ENCODE results near the gene MCF2L2. TPM values are rescaled to one million over a fixed set of nuclear protein-coding genes. Genes with fewer than 3 reads are reported as not detected.
"Not testable (repeated sequence)": the region's sequence is repeated elsewhere in the genome, so short reads cannot be mapped to it uniquely, and the experiment has no call there.

The MCF2L2 gene
- 1.8 TPM for polyA plus RNA-seq (2012; ENCODE audit: insufficient read depth, insufficient read length)

DNA sequence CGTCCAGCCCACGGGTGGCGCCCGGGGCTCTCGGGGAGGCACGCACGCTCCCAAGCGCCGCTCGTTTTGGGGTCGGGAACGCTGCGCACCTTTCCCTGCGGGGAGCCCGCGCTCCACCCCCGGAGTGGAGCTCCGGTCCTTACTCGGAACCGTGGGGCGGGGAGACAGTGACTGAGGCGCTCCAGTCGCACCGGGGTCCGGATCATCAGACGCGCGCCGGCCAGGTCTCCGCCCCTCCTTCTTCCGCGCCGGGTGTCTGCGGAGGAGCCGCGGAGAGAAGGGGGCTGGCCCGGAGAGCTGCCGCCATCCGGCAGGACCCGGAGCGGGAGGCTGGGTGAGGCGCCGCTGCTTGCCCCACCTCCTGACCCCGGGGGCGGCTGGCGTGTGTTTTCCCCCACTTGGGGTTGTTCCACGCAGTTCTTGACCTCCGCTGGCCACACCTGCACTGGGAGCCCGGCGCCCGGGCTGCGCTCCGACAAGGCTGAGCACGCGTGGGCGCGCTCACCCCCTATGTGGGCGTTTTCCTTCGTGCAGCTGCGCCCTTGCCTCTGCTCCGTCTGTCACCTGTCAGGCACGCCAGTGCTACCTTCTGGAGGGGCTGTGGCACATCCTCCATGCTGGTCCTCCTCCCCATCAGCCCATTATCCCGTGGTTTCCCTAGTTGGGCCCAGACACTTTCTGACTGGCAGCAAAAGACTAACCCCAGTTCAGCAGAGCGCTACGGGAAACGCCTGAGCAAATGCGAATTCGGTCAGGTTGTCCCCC lies at the start of gene MCF2L2:
MCF2L2 (minus strand) TSS at position 173 of the 765 bp plus-strand sequence. CDS start 642 bp downstream, outside the sequence.
- peak; percentile 35 for DNase-seq (ENCODE audit: low read depth, low spot score)

DNA sequence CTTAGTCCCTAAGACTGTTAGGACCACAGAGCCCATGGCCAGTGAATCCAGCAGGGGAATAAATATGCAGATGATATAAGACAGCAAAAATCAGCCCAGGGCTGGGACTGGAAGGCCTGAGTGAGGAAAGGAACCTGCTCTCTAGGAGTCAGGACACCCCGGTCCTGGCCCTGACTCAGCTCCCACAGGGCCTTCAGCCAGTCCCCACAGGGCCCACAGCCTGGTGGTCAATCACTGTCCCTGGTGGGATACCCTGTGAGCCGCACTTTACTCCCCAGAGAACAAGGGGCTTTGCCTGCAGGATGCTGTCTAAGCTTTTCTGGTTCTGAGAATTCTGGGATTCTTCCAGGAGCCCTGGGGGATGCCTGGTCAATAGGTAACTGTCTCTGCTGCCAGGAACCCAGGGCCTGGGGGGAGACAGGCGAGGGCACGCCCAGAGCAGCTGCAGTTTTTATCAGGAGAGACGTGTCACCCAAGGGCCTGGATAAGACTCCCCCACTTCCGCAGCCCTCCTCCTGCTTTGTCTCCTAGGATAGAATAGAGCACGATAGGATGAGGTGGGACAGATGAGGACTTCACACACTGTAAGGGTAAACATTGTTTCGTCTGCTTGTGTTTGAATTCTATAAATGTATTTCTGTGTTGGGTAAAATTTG lies 49.5 kb upstream of the MCF2L2 start:
- no peak overlapping the region for H3K4me3 ChIP-seq (ENCODE audit: low read length)
- DNase-seq (ENCODE audit: low read depth, low spot score) = no peak

More for the DNA sequence above, at the start of gene MCF2L2:
- H3K4me3 ChIP-seq (ENCODE audit: low read length) = peak within 1 kb of the TSS; percentile 72

DNA sequence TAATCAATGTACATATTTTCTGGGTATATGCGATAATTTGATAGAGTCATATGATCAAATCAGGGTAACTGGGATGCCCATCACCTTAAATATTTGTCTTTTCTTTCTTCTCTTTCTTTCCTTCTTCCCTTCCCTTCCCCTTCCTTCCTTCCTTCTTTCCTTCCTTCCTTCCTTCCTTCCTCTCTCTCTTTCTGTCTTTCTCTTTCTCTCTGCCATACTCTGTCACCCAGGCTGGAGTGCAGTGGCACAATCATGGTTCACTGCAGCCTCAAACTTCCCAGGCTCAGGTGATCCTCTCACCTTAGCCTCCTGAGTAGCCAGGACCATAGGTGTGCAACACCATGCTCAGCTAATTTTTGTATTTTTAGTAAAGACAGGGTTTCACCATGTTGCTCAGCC lies 47.3 kb upstream of the MCF2L2 start:
- DNase-seq (ENCODE audit: low read depth, low spot score); H3K4me3 ChIP-seq (ENCODE audit: low read length): not testable (repeated sequence)

GRCh38 chr3:183475016-183475763 lies 46.8 kb upstream of the MCF2L2 start:
- H3K4me3 ChIP-seq (ENCODE audit: low read length) = no peak overlapping the region
- DNase-seq (ENCODE audit: low read depth, low spot score) = no peak

DNA sequence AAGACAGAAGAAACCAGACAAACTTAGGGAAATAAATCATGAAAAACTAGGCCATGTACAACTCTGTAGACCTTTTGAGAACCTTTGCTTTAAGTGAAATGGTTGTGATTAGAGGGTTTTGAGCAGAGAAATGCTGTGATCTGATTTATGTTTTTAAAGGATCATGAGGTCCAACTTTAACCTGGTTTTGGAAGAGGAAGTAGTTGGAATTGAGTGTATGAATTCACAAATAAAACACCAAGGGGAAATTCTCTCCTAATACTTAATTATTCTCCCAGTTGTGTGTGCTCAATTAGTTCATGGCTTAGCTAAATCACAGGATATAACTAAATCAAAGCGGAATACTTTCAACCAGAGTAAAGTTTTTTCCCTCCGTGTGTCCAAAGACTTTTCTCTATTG lies 45.5 kb upstream of the MCF2L2 start:
- no peak for DNase-seq (ENCODE audit: low read depth, low spot score)
- no peak overlapping the region for H3K4me3 ChIP-seq (ENCODE audit: low read length)

GRCh38 chr3:183472155-183472554 lies 43.7 kb upstream of the MCF2L2 start:
- no peak for DNase-seq (ENCODE audit: low read depth, low spot score)

DNA sequence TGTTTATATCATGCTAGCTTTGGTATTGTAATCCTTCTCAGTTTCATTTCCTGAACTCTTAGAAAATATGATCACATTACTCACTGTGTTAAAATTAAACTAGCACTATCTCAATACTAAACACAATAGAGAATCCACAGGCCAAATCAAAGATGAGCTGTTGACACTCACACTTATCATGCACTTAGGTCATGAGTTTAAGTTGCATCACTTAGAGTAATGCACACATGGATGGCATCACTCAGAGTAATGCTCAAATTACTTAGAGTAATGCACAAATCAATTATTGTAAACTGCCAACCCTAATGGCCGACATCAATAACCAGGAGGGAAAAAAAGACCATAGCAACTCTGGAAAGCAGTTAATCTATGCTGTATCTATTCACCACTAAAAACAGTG lies 40.0 kb upstream of the MCF2L2 start:
- no peak overlapping the region for H3K4me3 ChIP-seq (ENCODE audit: low read length)
- no peak for DNase-seq (ENCODE audit: low read depth, low spot score)

More at GRCh38 chr3:183472155-183472554, 43.7 kb upstream of the MCF2L2 start:
- no peak overlapping the region for H3K4me3 ChIP-seq (ENCODE audit: low read length)

- DNase-seq (ENCODE audit: low read depth, low spot score) = no peak
- H3K4me3 ChIP-seq (ENCODE audit: low read length) = no peak overlapping the region
These were observed 38.2 kb upstream of the MCF2L2 start for GRCh38 chr3:183466575-183466974.

DNA sequence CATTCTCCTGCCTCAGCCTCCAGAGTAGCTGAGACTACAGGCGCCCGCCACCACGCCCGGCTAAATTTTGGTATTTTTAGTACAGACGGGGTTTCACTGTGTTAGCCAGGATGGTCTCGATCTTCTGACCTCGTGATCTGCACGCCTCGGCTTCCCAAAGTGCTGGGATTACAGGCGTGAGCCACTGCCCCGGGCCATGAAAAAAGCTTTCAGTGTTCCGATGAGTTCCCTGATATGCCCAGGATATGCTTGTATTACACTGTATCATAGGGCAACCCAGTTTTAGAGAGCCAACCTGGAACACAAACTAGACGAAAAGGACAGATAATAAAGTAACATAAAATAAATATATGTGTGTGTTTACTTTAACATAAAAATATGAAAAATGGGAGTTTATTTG lies 37.3 kb upstream of the MCF2L2 start:
- not testable (repeated sequence) for DNase-seq (ENCODE audit: low read depth, low spot score)

GRCh38 chr3:183464480-183464879 lies 36.1 kb upstream of the MCF2L2 start:
- DNase-seq (ENCODE audit: low read depth, low spot score) = no peak
- no peak overlapping the region for H3K4me3 ChIP-seq (ENCODE audit: low read length)

More for the DNA sequence above, 37.3 kb upstream of the MCF2L2 start:
- not testable (repeated sequence) for H3K4me3 ChIP-seq (ENCODE audit: low read length)

DNA sequence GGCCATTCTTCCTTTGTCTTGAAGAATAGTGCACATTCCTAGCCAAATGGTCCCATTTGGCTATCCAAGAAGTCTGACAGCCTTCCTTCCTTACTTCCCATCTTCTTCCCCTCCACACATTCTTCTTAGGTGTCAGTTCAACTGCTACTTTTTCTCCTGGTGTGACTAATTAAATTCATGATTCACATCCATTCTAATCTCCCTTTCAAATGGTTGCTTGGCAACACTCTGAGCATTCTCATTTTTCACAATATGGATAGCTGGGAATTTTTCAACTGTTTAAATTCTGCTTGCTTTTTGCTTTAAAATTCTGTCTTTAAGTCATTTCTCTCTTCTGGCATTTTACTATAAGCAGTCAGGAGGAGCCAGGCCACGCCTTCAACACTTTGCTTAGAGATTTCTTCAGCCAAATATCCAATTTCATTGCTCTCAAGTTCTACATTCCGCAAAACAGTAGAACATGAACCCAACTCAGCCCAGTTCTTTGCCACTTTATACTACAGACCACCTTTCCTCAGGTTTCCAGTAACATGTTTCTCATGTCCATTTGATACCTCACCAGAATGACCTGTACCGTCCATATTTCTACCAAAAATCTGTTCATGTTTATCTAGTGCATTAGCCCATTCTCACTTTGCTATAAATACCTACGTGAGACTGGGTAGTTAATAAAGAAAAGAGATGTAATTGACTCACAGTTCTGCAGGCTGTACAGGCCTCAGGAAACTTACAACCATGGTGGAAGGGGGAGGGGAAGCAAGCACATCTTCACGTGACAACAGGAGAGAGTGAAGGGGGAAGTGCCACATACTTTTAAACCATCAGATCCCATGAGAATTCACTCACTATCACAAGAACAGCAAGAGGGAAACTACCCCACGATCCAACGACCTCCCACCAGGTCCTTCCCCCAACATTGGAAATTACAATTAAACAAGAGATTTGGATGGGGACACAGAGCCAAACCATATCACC lies 31.9 kb upstream of the MCF2L2 start:
- H3K4me3 ChIP-seq (ENCODE audit: low read length) = no peak overlapping the region
- no peak for DNase-seq (ENCODE audit: low read depth, low spot score)

GRCh38 chr3:183455089-183455488 lies 26.7 kb upstream of the MCF2L2 start:
- no peak for DNase-seq (ENCODE audit: low read depth, low spot score)
- no peak overlapping the region for H3K4me3 ChIP-seq (ENCODE audit: low read length)

- no peak for DNase-seq (ENCODE audit: low read depth, low spot score)
- H3K4me3 ChIP-seq (ENCODE audit: low read length) = no peak overlapping the region
These were observed 25.6 kb upstream of the MCF2L2 start for GRCh38 chr3:183454064-183454463.

DNA sequence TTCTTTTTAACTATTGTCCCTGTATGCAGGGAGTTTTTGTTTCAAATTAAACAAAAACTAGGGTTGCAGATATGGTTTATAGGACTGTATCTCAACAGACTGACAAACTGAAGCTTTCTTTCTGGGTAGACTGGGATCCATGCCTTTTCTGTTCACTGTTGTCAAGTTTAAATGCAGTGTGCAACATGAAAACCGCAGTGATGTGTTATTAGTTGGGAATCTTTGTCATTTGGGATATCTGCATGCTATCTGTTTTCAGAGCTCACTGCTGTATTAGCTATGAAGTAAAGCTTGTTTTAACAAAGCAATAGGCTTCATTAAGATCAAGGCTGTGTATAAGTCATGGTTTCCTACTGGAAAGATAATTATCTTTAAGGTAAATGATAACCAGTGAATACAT lies 21.4 kb upstream of the MCF2L2 start:
- DNase-seq (ENCODE audit: low read depth, low spot score) = no peak
- no peak overlapping the region for H3K4me3 ChIP-seq (ENCODE audit: low read length)

DNA sequence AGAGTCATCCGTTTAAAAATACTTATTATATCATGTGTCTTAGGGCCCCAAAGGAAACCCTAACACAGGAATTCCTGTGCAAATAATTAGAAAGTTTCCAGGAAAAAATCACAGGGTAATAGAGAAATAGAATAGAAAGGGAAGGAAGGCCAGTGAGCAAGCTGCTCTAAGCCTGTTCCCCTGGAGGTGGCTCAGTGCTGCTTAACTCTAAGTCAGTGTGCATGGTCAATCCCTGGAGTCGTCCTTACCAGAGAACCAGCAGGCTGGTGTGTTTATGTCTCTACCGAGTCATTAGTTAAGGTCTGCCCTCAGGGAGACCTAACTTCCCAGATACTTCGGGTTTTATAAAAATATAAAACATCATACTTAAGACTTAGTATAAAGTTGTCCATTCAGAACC lies 21.0 kb upstream of the MCF2L2 start:
- no peak for DNase-seq (ENCODE audit: low read depth, low spot score)
- no peak overlapping the region for H3K4me3 ChIP-seq (ENCODE audit: low read length)

DNA sequence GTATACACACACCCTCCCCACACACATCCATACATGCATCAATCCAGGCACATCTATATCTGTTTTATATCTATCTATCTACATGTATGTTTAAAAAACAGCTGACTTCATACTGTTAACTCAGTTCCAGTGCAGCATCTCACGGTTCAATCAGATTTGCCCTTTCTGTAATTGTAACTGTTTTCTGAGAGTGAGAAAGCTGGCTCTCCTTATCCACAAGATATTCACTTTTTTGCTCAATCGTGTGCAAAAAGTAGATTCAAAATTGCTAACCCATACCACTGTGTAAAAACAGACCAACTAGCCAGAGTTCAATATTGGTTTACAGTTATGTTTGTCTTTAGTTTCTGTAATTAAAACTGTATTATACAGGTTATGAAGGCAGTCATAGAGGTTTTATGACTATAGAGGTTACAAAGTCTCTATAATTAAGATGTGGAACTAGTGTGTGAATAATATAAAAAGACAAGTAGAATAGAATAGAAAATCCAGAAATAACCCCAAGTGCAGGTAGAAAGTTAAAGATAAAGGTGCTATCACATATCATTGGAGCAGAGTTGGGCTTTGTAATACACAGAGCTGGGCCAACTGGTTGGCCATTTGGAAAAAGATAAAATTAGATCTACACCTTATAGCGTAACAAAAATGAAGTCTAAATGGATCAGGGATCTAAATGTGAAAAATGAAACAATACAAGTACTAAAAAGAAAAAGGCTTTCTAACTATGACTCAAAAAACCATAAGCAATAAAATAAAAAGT lies 20.1 kb upstream of the MCF2L2 start:
- no peak for DNase-seq (ENCODE audit: low read depth, low spot score)
- peak overlapping the region; percentile 65 for H3K4me3 ChIP-seq (ENCODE audit: low read length)

- DNase-seq (ENCODE audit: low read depth, low spot score) = peak; percentile 74
- H3K4me3 ChIP-seq (ENCODE audit: low read length) = peak overlapping the region; percentile 65
These were observed 19.0 kb upstream of the MCF2L2 start for GRCh38 chr3:183447206-183448001.

Data from Jurkat, Clone E6-1 (cell line).